Upper lobe of left lung (tissue), 4 donors: Measurements from ENCODE around the gene HID1.

Experiments used
- CTCF ChIP-seq, 6 experiments: fragments of 450-650 bp in 4 of 6; fragments of 200-600 bp in 2 of 6; sonication (generic) in 2 of 6; IDR thresholded peaks; one replicate each; pipeline ENCODE4 v1.5.1; 2016 to 2019; ENCODE audit warnings: antibody characterized with exemption in 6 of 6
- EP300 ChIP-seq, 4 donors: sonication (generic); formaldehyde crosslinking; IDR thresholded peaks; one replicate each; pipeline ENCODE4 v1.5.1; 2017; ENCODE audit warnings: antibody characterized with exemption in 4 of 4, control low read depth in 2 of 4
- POLR2A ChIP-seq, 4 donors: fragments of 450-650 bp; IDR thresholded peaks; one replicate each; pipeline ENCODE4 v1.5.1; 2016 to 2017; ENCODE audit warnings: antibody characterized with exemption in 4 of 4, mild to moderate bottlenecking in 2 of 4
- POLR2AphosphoS5 ChIP-seq, 2 donors: sonication (generic); formaldehyde crosslinking; IDR thresholded peaks; one replicate each; pipeline ENCODE4 v1.5.1; 2017; ENCODE audit warnings: antibody characterized with exemption in 2 of 2

GRCh38 chr17:74950207-74950606 lies 22.4 kb downstream of the HID1 start:
- no peak for TF ChIP-seq CTCF (IDR thresholded peaks at IDR 0.05)
- TF ChIP-seq POLR2A (IDR thresholded peaks at IDR 0.05) = no peak
- no peak for TF ChIP-seq EP300 (IDR thresholded peaks at IDR 0.05)
- TF ChIP-seq POLR2AphosphoS5 (IDR thresholded peaks at IDR 0.05) = no peak
